Left hindlimb (tissue), 1 donor: ENCODE data around the gene DOCK2.

Experiments
- DNase-seq: peaks from one replicate; pipeline ENCODE4 v3.0.0-alpha.2; 2018

DOCK2 gene

GRCh38 chr5:169873642-169874041 is 236.6 kb downstream of the DOCK2 start:
- DNase-seq, result no peak

DNA sequence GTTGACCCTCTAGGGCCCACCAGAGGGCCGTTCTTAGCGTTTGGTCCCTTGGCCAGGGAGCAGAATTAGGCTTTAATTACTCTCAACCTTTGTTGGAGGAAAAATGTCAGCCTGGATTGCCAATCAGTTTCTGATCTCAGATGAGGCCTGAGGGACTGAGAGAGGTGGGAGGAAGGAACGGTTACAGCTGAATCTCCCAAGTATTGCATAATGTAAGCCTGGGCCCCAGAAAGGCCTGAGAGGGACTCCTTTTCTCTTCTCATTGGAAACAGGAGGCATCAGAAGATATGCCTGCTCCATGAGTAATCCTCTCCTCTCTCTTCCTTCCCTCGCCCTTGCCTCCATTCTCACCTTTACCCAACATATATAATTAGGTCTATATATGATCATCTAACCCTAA is 237.5 kb downstream of the DOCK2 start:
- no peak for DNase-seq

GRCh38 chr5:169875091-169875728 is 238.1 kb downstream of the DOCK2 start:
- DNase-seq, result no peak

- no peak for DNase-seq
Observed at GRCh38 chr5:169875731-169876130, 238.7 kb downstream of the DOCK2 start.

GRCh38 chr5:169876386-169876785 is 239.3 kb downstream of the DOCK2 start:
- DNase-seq, result no peak

DNA sequence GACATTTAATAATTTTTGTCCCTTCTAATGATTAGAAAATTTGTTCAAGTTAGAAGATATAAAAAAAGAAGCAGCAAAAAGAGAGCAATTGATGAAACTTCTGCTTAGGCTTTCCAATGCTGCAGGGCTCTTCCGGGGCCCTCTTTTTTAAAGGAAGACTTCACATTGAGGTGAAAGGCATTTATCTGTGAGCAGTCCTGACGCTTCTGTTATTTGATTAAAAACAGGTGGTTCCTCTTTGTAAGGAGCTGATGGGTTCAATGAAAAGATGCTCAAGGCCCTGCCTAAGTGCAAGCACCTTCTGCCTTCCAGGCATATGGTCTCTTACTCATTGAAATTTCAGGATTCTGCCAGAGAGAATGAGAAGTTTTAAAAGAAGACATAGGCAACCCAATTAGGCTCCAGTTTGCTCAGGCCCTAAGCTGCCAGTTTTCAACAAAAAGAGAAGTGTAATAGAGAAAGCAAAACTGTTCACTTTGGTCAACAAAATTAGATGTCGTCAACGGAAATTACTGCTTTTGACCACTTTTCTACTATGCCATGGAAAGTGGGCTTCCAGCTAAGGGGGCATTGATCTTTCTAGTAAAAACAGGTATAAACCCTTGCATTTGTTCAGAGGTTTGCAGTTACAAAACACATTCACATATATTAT is 243.1 kb downstream of the DOCK2 start:
- DNase-seq, result no peak

DNA sequence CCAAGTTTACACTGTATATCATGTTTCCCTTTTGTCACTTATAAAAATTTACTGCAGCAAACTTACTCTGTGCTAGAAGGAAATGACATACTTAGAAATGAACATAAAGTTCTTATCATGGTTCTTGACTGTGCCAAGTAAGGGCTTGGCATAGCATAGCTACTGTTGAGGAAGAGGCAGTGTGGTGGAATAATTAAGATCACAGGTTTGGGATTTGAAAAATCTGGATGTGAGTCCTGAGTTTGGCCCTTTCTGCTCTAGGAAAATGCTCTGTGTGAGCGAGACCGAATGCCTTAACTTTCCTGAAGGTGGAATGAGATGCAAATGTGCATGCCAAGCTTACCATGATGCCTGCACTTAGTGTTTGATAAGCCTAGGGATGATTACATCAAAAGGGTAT is 243.7 kb downstream of the DOCK2 start:
- DNase-seq, result no peak

GRCh38 chr5:169881702-169882303 is 244.7 kb downstream of the DOCK2 start:
- DNase-seq, result no peak

DNA sequence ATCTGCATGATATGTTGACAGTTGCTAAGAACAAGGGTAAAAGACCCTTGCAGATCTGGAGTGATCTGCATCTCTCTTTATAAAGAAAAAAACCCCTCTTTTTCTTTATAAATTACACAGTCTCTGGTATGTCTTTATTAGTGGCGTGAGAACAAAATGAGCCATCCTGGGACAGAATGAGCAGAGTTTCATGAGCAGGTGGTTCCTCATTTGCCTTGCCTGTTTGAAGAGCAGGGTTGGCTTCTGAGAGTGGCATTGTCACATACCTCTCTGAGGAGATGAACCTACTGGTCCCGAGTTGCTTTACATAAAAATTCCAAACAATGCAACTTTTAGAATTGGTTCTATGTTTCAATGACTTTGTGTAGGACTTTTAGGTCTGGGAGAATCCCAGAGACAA is 249.0 kb downstream of the DOCK2 start:
- DNase-seq, result no peak

DNA sequence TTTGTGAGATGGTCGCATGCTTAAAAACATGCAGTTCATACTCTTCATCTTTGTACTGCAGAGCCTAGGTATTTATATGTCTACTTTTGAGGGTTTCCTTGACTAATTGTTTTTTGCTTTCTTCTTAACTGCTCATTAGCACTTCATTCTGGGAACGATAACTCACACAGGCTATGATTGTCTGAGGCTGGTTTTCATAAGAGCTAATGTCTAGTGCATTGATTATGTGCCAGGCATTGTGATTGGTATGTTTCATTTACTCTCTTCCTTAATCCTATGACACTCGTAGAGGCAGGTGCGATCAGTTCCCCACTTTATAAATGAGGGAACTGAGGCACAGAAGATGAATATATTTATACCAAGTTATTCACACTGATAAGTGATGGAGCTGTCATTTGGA is 249.6 kb downstream of the DOCK2 start:
- no peak for DNase-seq

DNA sequence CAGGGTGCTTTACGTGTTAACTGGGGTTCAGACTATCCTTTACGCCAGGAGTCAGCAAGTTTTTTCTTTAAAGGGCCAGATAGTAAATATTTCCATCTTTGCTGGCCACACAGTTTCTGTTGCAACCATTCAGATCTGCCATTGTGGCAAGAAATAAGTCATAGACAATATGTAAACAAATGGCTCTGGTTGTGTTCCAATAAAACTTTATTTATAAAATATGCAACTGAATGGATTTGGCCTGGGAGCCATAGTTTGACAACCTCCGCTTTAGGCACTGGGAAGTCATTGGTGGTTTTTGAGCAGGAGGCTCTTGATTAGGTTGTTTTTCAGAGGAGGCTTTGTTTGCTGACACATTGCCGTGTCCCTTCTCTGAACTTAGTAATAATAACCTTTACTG is 252.5 kb downstream of the DOCK2 start:
- DNase-seq, result no peak

GRCh38 chr5:169893010-169893409 is 255.9 kb downstream of the DOCK2 start:
- DNase-seq, result no peak

DNA sequence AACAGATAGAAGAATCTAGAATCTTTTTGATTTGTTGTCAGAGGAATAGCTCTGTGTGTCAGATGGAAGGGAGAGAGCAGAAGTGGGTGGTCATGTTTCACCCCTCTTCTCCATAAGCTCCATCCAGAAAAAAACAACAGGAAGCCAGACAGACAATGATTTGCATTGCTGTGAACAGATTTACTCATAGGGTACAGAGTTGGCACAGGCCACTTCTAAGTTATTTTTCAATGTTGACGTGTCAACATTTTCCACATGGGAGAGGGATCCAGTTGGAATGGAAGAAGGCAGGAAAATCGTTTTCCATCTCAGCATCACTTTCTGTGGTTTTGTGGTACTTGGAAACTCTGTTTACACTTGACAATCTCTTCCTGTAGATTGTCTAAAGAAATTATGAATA is 256.5 kb downstream of the DOCK2 start:
- no peak for DNase-seq

GRCh38 chr5:169895926-169896325 is 258.9 kb downstream of the DOCK2 start:
- no peak for DNase-seq

DNA sequence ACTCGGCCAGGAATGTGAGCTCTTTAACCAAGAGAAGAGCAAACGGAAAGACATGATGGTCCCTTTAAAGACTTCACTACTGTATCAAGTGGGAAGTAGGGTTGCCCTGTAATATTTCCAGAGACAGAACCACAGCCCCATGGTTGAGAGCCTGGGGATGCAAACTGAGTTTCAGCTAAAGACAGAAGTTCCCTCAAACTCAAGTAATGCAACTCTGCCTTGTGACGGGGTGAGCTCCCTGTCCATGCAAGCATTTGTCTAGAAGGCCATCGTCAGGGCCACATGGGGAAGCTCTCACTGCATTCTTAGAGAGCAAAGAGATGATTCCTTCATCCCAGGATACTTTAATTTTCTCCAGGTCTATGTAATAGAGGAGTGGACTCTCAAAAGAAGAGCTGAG is 260.4 kb downstream of the DOCK2 start:
- no peak for DNase-seq

DNA sequence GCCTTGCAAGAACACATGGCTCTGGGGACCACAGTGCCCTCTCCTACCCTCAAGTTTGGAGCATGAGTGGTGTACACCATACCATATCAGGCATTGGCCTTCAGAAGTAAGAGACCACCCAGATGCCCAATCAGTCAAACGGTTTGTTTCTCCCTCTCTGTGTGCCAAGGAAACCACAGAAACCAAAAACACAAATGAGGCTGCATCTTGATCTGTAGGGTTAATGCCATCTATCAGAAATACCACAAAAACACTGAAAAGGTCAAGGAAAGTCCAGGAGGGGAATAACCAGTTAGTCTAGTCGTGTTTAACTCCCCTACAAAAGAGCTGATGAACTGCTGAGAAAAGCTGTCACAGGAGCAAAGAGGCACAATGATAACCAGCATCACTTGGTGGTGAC is 264.8 kb downstream of the DOCK2 start:
- DNase-seq, result no peak

- DNase-seq, result no peak
Observed at GRCh38 chr5:169904059-169904458, 267.0 kb downstream of the DOCK2 start.

DNA sequence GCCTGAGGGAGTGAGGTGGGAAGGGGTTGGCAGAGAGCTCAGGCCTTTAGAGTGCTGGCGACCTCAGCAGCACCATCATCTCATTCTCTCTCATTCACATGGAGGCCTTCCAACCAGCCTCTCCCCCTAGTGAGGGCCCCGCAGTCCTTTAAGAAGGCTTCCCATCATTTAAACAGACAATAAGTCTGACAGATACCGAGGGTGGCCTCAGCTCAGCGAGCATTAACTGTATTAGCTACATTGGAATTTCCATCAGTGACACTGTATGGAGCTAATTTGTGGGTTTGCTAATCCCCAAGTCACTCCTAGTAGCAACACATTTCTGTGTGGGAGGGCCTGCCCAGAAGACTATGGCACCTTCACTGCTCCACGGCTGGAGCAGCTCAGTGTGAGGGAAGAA is 267.4 kb downstream of the DOCK2 start:
- no peak for DNase-seq

DNA sequence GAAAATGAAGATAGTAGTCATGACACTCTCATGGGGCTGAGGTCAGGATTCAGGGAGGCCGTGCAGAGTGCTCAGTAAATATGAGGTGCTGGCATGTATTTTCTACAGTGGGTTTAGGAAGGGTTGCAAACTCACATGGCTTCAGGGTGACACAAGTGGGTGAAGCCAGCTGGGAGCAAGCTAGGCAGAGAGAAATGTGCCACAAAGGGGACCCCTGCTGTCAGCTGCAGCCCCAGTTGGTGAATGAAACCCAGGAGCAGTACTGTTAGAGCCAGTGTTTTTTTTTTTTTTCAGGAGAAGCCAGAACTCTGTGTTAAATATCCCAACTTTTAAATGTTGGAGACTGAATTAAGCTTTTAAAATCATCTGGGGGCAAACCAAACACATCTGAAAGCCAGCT is 267.9 kb downstream of the DOCK2 start:
- DNase-seq, result no peak

DNA sequence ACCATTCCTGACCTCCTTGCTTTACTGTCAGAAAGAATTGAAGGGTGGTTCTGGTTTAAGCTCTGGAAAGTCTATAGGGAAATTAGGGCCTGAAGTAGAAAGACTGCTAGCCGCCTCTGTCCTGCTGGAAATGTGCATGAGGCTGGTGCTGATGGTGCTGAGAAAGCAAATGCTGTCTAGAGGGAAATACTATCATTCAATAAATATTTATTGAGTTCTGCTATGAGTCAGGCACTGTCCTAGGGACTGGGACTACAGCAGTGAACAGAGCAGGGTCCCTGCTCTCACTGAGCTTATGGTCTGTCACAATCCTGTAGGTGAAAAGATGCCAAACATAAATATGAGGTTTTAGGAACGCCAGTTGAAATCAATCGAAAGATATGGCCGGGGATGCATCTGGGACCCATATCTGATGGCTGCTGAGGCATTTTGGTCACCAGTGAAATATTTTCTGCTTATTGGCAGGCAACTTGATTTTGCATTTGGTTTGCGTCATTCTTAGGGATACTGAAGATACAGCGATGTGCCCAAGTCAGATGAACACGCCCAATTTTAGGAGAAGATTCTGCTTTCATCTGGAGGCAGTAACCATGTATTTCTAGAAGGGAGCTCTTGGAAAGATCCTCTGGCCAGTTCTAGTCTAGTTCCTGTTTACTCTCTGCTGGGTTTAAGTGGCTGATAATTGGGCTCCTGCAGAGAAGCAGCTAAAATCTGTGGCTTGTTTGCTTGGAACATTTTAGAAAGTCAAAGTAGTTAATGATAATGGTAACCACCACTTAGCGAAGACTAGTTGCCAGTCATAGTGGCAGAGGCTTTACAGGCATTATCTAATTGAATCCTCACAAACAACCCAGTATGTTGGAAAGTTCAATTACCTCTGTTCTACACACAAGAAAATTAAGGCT is 269.9 kb downstream of the DOCK2 start:
- no peak for DNase-seq

- DNase-seq, result no peak
Observed at GRCh38 chr5:169908864-169909263, 271.8 kb downstream of the DOCK2 start.

DNA sequence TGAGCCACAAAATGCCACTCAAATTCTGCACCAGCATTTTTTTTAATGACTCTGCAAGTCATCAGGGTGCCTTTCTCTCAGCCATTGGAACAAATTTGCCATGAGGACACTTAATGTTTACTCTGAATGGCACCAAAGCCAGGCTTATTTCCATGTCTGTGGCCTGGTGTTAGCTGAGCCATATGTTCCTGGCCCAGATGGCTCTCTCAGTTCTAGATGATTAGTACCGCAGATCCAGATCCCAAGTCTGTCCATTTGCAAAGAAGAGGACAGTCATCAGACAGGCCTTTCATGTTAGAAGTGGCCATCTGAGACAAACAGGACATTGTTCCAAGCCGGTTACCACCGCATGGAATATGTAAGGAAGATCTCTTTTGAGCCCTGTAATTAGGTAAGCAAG is 272.9 kb downstream of the DOCK2 start:
- no peak for DNase-seq

DNA sequence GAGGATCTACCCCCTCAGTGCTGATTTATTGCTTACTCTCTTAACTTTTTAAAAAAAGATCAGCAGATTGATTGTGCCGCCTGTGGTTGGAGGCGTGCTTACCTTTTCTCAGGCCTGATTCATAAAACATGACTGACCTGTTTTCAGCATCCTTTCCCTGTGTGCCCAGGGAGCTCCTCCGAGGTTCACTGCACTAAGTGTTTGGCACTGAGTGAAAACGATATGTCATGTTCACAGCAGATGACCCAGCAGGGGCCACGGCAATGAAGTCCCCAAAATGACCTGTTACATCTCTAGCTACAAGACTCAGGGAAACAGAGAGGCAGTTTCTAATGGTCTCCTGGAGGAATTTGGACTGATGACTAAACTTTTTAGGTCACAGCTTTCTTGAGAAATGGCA is 273.3 kb downstream of the DOCK2 start:
- DNase-seq, result no peak
